ENCODE measurements around the gene THOC6. TPM values are rescaled to one million over a fixed set of nuclear protein-coding genes. Genes with fewer than 3 reads are reported as not detected.

THOC6 gene
- total RNA-seq, 5 donors from 2014 or later (not counting 1 experiment from before 2014, with no cell fraction given), result 23.7 to 32.8 (median 31.7) TPM

- ATAC-seq (replicated peaks in 1 of 4) (no peak), DNase-seq (no peak)
- ChIA-PET POLR2A (no interaction called here), CTCF (no interaction called here)
- Mint-ChIP-seq H3K36me3 (no peaks in the 10 kb centered on the region), H3K4me3 (no peak overlapping the region), H3K4me1 (peaks cover 0 to 5% (median 5%) of the 10 kb centered on the region in 3 donors), H3K27ac (no peak overlapping the region), H3K9me3 (no peaks in the 10 kb centered on the region), H3K27me3 (peaks cover 3 to 13% of the 10 kb centered on the region in 2 donors)
- Histone ChIP-seq H3K4me3 (ENCODE audit: control insufficient read depth in 1 of 2, extremely low read depth in 1 of 2, low read length in 1 of 2) (no peak overlapping the region), H3K27ac (ENCODE audit: low read length) (no peak overlapping the region), H3K27me3 (replicated peaks in 1 of 2; ENCODE audit: control insufficient read depth in 2 of 2, extremely low read depth in 1 of 2, insufficient read depth in 2 of 2, low read length in 1 of 2) (peaks cover 0 to 49% of the 10 kb centered on the region in 2 experiments), H3K4me1 (ENCODE audit: control insufficient read depth in 1 of 2, extremely low read depth in 1 of 2, insufficient read depth in 2 of 2, low read length in 2 of 2) (peaks cover 0 to 9% of the 10 kb centered on the region in 2 experiments), H3K36me3 (ENCODE audit: control insufficient read depth in 2 of 2, extremely low read depth in 1 of 2, insufficient read depth in 1 of 2, low read length in 1 of 2) (no peaks in the 10 kb centered on the region), H3K9me3 (no peaks in the 10 kb centered on the region)
- WGBS (ENCODE audit: insufficient coverage), result 70% methylated on average over 2 of the region's 4 CpGs
Measured at GRCh38 chr16:3000540-3000939, 23.3 kb upstream of the THOC6 start.

- DNase-seq (no peak), ATAC-seq (replicated peaks in 1 of 4) (no peak)
- H3K27ac Mint-ChIP-seq, result no peak overlapping the region
- ChIA-PET POLR2A (interaction anchor here in 1 of 2 donors (0.6 kb wide), 1 partner anchor 155 kb away, joined by 3 read pairs; no protein-coding TSS in a partner anchor), CTCF (no interaction called here)
- no peaks in the 10 kb centered on the region for H3K9me3 Mint-ChIP-seq
- Histone ChIP-seq H3K4me1 (ENCODE audit: control insufficient read depth in 1 of 2, extremely low read depth in 1 of 2, insufficient read depth in 2 of 2, low read length in 2 of 2) (peaks cover 0 to 9% of the 10 kb centered on the region in 2 experiments), H3K27ac (ENCODE audit: low read length) (no peak overlapping the region), H3K4me3 (ENCODE audit: control insufficient read depth in 1 of 2, extremely low read depth in 1 of 2, low read length in 1 of 2) (no peak overlapping the region), H3K36me3 (ENCODE audit: control insufficient read depth in 2 of 2, extremely low read depth in 1 of 2, insufficient read depth in 1 of 2, low read length in 1 of 2) (no peaks in the 10 kb centered on the region), H3K9me3 (no peaks in the 10 kb centered on the region), H3K27me3 (replicated peaks in 1 of 2; ENCODE audit: control insufficient read depth in 2 of 2, extremely low read depth in 1 of 2, insufficient read depth in 2 of 2, low read length in 1 of 2) (peaks cover 0 to 54% of the 10 kb centered on the region in 2 experiments)
- H3K36me3 Mint-ChIP-seq, result no peaks in the 10 kb centered on the region
- H3K27me3 Mint-ChIP-seq, result peaks cover 3 to 13% of the 10 kb centered on the region in 2 donors
- WGBS (ENCODE audit: insufficient coverage), result 68% methylated on average over 9 of the region's 12 CpGs
- H3K4me1 Mint-ChIP-seq, result peaks cover 0 to 5% (median 5%) of the 10 kb centered on the region in 3 donors
- H3K4me3 Mint-ChIP-seq, result no peak overlapping the region
Measured at GRCh38 chr16:3001316-3001715, 22.5 kb upstream of the THOC6 start.

GRCh38 chr16:3003582-3004270 is 20.1 kb upstream of the THOC6 start:
- 7% methylated on average over 51 of the region's 58 CpGs for WGBS (ENCODE audit: insufficient coverage)
- ATAC-seq (replicated peaks in 1 of 4) (peak; percentile 97 to 99 (median 98)), DNase-seq (peak; percentile 82 to 98 (median 95))
- Histone ChIP-seq H3K36me3 (ENCODE audit: control insufficient read depth in 2 of 2, extremely low read depth in 1 of 2, insufficient read depth in 1 of 2, low read length in 1 of 2) (no peaks in the 10 kb centered on the region), H3K27ac (ENCODE audit: low read length) (no peak overlapping the region), H3K9me3 (no peaks in the 10 kb centered on the region), H3K4me1 (ENCODE audit: control insufficient read depth in 1 of 2, extremely low read depth in 1 of 2, insufficient read depth in 2 of 2, low read length in 2 of 2) (peaks cover 19 to 30% of the 10 kb centered on the region in 2 experiments), H3K4me3 (ENCODE audit: control insufficient read depth in 1 of 2, extremely low read depth in 1 of 2, low read length in 1 of 2) (no peak overlapping the region), H3K27me3 (replicated peaks in 1 of 2; ENCODE audit: control insufficient read depth in 2 of 2, extremely low read depth in 1 of 2, insufficient read depth in 2 of 2, low read length in 1 of 2) (peaks cover 0 to 52% of the 10 kb centered on the region in 2 experiments)
- Mint-ChIP-seq H3K27ac (no peak overlapping the region), H3K4me3 (peak overlapping the region; percentile 60 to 75 (median 72)), H3K27me3 (peaks cover 3 to 20% of the 10 kb centered on the region in 2 donors), H3K4me1 (peaks cover 21 to 28% (median 28%) of the 10 kb centered on the region in 3 donors), H3K9me3 (no peaks in the 10 kb centered on the region), H3K36me3 (no peaks in the 10 kb centered on the region)
- ChIA-PET CTCF (interaction anchor here (0.6 to 1.6 kb wide), 9 partner anchors 19 to 177 kb away, joined by 3 to 29 read pairs (median 3); no protein-coding TSS in a partner anchor), POLR2A (interaction anchor here in 1 of 2 donors (0.5 kb wide), 1 partner anchor 18 kb away, joined by 3 read pairs; no protein-coding TSS in a partner anchor)

GRCh38 chr16:3004319-3004718 is 19.5 kb upstream of the THOC6 start:
- peak in 1 of 35 experiments; percentile 38 for DNase-seq
- no peaks in the 10 kb centered on the region for H3K9me3 ChIP-seq
- H3K36me3 ChIP-seq (ENCODE audit: control insufficient read depth in 2 of 2, extremely low read depth in 1 of 2, insufficient read depth in 1 of 2, low read length in 1 of 2), result no peaks in the 10 kb centered on the region
- no peak overlapping the region for H3K4me3 ChIP-seq (ENCODE audit: control insufficient read depth in 1 of 2, extremely low read depth in 1 of 2, low read length in 1 of 2)
- H3K27me3 Mint-ChIP-seq, result peaks cover 3 to 20% of the 10 kb centered on the region in 2 donors
- H3K36me3 Mint-ChIP-seq, result no peaks in the 10 kb centered on the region
- H3K27me3 ChIP-seq (replicated peaks in 1 of 2; ENCODE audit: control insufficient read depth in 2 of 2, extremely low read depth in 1 of 2, insufficient read depth in 2 of 2, low read length in 1 of 2), result peaks cover 0 to 48% of the 10 kb centered on the region in 2 experiments
- under 1% methylated on average over 66 of the region's 67 CpGs for WGBS (ENCODE audit: insufficient coverage)
- H3K9me3 Mint-ChIP-seq, result no peaks in the 10 kb centered on the region
- no peak overlapping the region for H3K27ac Mint-ChIP-seq
- ChIA-PET CTCF (interaction anchor here (0.7 to 1.6 kb wide), 7 partner anchors 18 to 177 kb away, joined by 3 to 29 read pairs (median 5); no protein-coding TSS in a partner anchor), POLR2A (interaction anchor here in 1 of 2 donors (0.5 kb wide), 1 partner anchor 18 kb away, joined by 3 read pairs; no protein-coding TSS in a partner anchor)
- peaks cover 23 to 30% (median 30%) of the 10 kb centered on the region in 3 donors for H3K4me1 Mint-ChIP-seq
- ATAC-seq (replicated peaks in 1 of 4), result peak; percentile 1 to 23 (median 12)
- H3K4me3 Mint-ChIP-seq, result peak overlapping the region in 1 of 3 donors; percentile 75
- peaks cover 20 to 36% of the 10 kb centered on the region in 2 experiments for H3K4me1 ChIP-seq (ENCODE audit: control insufficient read depth in 1 of 2, extremely low read depth in 1 of 2, insufficient read depth in 2 of 2, low read length in 2 of 2)
- no peak overlapping the region for H3K27ac ChIP-seq (ENCODE audit: low read length)

- ChIA-PET POLR2A (interaction anchor here in 1 of 2 donors (0.7 kb wide), 1 partner anchor 170 kb away, joined by 7 read pairs; no protein-coding TSS in a partner anchor), CTCF (interaction anchor here (0.6 to 1.6 kb wide), 3 partner anchors 23 to 27 kb away, joined by 5 to 7 read pairs (median 6); no protein-coding TSS in a partner anchor)
- no peaks in the 10 kb centered on the region for H3K9me3 Mint-ChIP-seq
- no peaks in the 10 kb centered on the region for H3K36me3 Mint-ChIP-seq
- Histone ChIP-seq H3K27ac (ENCODE audit: low read length) (no peak overlapping the region), H3K9me3 (no peaks in the 10 kb centered on the region), H3K27me3 (replicated peaks in 1 of 2; ENCODE audit: control insufficient read depth in 2 of 2, extremely low read depth in 1 of 2, insufficient read depth in 2 of 2, low read length in 1 of 2) (peaks cover 0 to 50% of the 10 kb centered on the region in 2 experiments), H3K4me1 (ENCODE audit: control insufficient read depth in 1 of 2, extremely low read depth in 1 of 2, insufficient read depth in 2 of 2, low read length in 2 of 2) (peaks cover 20 to 36% of the 10 kb centered on the region in 2 experiments), H3K4me3 (ENCODE audit: control insufficient read depth in 1 of 2, extremely low read depth in 1 of 2, low read length in 1 of 2) (no peak overlapping the region), H3K36me3 (ENCODE audit: control insufficient read depth in 2 of 2, extremely low read depth in 1 of 2, insufficient read depth in 1 of 2, low read length in 1 of 2) (no peaks in the 10 kb centered on the region)
- ATAC-seq (replicated peaks in 1 of 4), result no peak
- no peak for DNase-seq
- H3K27ac Mint-ChIP-seq, result no peak overlapping the region
- H3K27me3 Mint-ChIP-seq, result peaks cover 3 to 20% of the 10 kb centered on the region in 2 donors
- H3K4me3 Mint-ChIP-seq, result peak overlapping the region; percentile 58 to 71 (median 68)
- WGBS (ENCODE audit: insufficient coverage), result 22% methylated on average over 15 of the region's 25 CpGs
- H3K4me1 Mint-ChIP-seq, result peaks cover 23 to 30% (median 30%) of the 10 kb centered on the region in 3 donors
Measured at GRCh38 chr16:3004781-3005284, 19.0 kb upstream of the THOC6 start.
